NCI-H2227 (cell line): ENCODE measurements around the gene SCGB3A2.

ENCODE experiments used
- DNase-seq: peaks from one replicate; lab custom pipeline; 2025; ENCODE audit not compliant: unreplicated experiment; lab: John Stamatoyannopoulos, UW

The SCGB3A2 gene

GRCh38 chr5:147904110-147904509 lies 25.6 kb downstream of the SCGB3A2 start:
- DNase-seq = no peak

DNA sequence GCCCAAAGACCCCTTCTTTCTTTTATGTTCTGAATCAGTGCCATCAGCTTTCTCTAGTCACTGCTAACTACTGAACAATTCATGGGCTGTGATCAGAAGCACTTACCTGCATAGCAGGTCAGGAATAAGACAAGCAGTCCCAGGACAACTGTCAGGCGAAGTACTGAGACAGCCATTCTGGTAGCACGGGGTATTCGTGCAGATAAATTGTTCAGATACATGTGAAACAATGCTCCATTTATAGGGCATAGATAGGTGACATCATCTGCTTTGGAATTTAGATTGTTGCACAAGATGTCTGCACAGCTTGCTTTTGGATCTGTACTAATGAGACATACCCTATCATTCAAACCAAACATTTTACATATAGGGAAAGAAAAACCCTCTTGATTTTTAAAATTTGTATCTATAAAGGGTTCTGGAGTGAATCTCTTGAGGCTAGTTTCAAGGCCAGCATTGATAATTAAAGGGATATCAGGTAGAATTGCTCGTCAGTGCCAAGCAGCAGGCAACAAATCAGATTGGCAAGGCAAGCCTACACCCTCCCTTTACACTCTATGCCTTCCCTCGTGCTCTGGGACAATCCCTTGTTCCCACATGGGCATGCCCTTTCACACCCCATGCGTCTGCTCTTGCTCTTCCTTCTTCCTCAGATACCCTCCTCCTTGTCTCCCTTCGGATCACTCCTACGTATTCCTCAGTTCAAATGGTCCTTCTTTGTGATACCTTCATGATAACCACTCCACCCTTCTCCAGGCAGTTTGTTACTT lies 28.0 kb downstream of the SCGB3A2 start, which contains the start of gene C5orf46:
Gene C5orf46 (minus strand): TSS at position 213 of the 770 bp plus-strand sequence. CDS start 37 bp downstream, at position 176.
- DNase-seq = no peak

DNA sequence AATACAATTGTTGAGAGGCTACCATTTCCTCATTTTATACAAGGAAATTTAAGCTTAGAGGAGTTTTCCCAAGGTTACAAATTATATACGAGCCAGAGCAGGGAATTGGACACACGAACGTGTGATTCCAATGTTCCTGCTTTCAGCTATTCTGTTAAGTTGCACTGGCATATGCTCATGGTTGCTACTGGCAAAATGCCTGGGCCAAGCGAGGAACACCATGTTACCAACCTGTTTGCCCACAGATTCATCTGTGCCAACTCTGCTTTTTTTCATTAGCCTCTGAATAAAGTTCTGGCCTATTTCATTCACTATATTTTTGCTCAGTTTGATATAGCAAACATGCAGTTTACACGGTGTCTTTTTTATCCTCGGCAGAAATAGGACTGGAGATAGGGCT lies 32.9 kb downstream of the SCGB3A2 start:
- no peak for DNase-seq

DNA sequence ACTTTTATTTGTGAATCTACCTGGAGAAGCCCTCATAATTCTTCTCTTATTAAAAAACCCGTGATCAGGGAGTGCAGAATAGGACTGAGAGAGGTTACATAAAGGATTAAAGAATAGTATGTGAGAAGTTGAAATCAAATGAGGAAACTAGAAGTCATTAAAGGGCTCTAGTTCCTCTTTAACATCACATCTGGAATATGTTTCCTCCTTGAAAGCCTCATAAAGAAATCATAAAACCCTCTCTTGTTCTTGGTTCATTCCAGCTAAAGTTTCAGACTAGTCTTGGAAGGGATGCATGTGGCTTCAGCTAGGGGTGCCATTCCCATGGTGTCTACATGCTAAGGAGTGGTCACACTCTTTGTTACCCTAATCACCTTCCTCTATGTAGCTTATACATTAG lies 33.5 kb downstream of the SCGB3A2 start:
- no peak for DNase-seq

DNA sequence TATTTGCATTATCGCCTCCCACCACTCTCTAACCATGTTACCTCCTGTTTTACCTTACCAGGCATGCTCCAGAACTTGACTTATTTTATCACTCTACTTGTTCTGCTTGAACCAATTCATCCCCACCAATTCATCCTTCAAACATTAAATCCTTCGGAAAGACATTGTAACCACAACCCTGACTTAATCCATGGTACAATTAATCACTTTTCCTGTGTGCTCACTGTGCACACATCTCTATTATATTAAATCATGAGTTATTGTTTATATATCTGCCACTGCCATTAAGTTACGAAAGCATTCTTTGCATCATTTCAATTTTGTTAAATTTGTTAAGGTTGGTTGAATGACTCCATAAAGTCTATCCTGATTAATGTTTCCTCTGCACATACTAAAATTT lies 35.3 kb downstream of the SCGB3A2 start:
- no peak for DNase-seq

- no peak for DNase-seq
Observed at GRCh38 chr5:147918101-147918685, 39.7 kb downstream of the SCGB3A2 start.

GRCh38 chr5:147918899-147919298 lies 40.4 kb downstream of the SCGB3A2 start:
- no peak for DNase-seq

GRCh38 chr5:147920420-147921030 lies 42.0 kb downstream of the SCGB3A2 start:
- DNase-seq = no peak

DNA sequence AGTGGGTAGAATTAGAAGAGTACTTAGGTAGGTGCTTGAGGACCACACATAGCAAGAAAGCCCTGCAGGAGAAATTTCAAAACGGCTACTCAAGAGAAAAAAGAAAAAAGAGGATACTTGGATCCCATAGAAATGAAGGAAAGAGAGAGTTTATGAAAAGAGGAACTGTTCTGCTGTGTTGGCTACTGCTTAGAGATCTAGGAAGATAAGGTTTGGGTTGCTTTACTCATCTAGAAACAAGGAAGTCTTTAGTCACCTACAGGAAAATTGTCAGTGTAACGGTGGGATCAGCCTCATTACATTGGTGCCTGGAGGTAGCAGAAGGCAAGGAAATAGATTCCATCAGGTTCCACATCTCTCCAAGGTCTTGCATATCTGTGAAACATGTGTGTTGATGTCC lies 42.6 kb downstream of the SCGB3A2 start:
- no peak for DNase-seq

DNA sequence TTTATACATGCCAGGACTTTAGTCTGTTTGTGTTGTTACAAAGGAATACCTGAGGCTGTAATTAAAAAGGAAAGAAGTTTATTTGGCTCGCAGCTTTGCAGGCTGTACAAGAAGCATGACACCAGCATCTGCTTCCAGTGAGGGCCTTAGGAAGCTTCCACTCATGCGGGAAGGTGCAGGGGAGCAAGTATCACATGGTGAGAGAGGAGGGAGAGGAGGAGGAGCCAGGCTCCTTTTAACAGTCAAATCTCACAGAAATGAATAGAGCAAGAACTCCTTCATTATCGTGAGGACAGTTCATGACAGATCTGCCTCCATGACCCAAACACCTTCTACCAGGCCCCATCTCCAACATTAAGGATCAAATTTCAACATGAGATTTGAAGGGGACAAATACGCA lies 46.5 kb downstream of the SCGB3A2 start:
- DNase-seq = no peak

GRCh38 chr5:147927901-147928300 lies 49.4 kb downstream of the SCGB3A2 start:
- DNase-seq = no peak

DNA sequence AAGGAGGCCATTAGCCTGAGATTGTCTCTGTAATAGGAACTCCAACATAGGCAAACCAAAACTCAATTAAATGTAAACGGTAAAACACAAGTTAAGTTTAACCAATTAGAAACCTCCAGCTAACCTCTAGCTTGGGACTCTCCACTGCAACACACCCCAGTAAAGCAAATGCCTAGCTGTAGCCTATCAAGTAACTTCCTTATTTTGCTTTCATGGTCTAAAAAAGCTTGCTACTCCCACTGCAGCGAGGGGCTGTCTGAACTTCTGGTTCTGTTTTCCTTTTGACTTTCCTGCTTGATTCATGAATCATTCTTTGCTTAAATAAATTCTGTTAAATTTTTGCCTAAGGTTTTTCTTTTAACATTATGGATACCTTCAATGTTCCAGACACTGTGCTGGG lies 52.3 kb downstream of the SCGB3A2 start:
- DNase-seq = no peak
